MM.1S (cell line): ENCODE measurements around the gene ZP1.

Experiments
- DNase-seq: peaks from one replicate; pipeline ENCODE4 v3.0.0-alpha.2; 2015
- H2AFZ ChIP-seq: fragments of 300-600 bp; sonication (generic); 2 replicates; pipeline ENCODE4 v1.6.0; 2016; ENCODE audit warnings: antibody characterized with exemption, low read length
- H3F3A ChIP-seq: fragments of 300-600 bp; sonication (generic); 2 replicates; pipeline ENCODE4 v1.6.1; 2016; ENCODE audit warnings: mild to moderate bottlenecking, antibody characterized with exemption, low read length, moderate library complexity, mixed read lengths; ENCODE audit not compliant: insufficient read depth
- H3K27ac ChIP-seq: fragments of 300-600 bp; sonication (generic); 2 replicates; pipeline ENCODE4 v1.5.1; 2016; ENCODE audit warnings: mild to moderate bottlenecking, low read length
- H3K27me3 ChIP-seq: fragments of 300-600 bp; sonication (generic); replicated peaks from 2 replicates; pipeline ENCODE4 v1.6.0; 2016; ENCODE audit warnings: low read length; ENCODE audit not compliant: insufficient read depth
- H3K36me3 ChIP-seq: fragments of 300-600 bp; sonication (generic); replicated peaks from 2 replicates; pipeline ENCODE4 v1.6.1; 2016; ENCODE audit warnings: mild to moderate bottlenecking, low read length, mixed read lengths; ENCODE audit not compliant: insufficient read depth
- H3K4me1 ChIP-seq: fragments of 300-600 bp; sonication (generic); 2 replicates; pipeline ENCODE4 v1.6.1; 2016; ENCODE audit warnings: low read length, mixed read lengths
- H3K4me2 ChIP-seq: fragments of 300-600 bp; sonication (generic); 2 replicates; pipeline ENCODE4 v1.6.0; 2016; ENCODE audit warnings: low read depth, low read length
- H3K4me3 ChIP-seq: fragments of 300-600 bp; sonication (generic); 2 replicates; pipeline ENCODE4 v1.5.1; 2016; ENCODE audit warnings: low read length, mixed read lengths
- H3K79me2 ChIP-seq: fragments of 300-600 bp; sonication (generic); 2 replicates; pipeline ENCODE4 v1.6.1; 2016; ENCODE audit warnings: mixed run types, low read length, mixed read lengths
- H3K9ac ChIP-seq: fragments of 300-600 bp; sonication (generic); 2 replicates; pipeline ENCODE4 v1.6.1; 2016; ENCODE audit warnings: low read length, mixed read lengths
- H3K9me2 ChIP-seq: fragments of 300-600 bp; sonication (generic); replicated peaks from 2 replicates; pipeline ENCODE4 v1.6.1; 2016; ENCODE audit warnings: mild to moderate bottlenecking, low read length, mixed read lengths; ENCODE audit not compliant: insufficient read depth
- H3K9me3 ChIP-seq: fragments of 300-600 bp; sonication (generic); replicated peaks from 2 replicates; pipeline ENCODE4 v1.6.1; 2016; ENCODE audit warnings: mild to moderate bottlenecking, low read length, mixed read lengths; ENCODE audit not compliant: insufficient read depth
- H4K20me1 ChIP-seq: fragments of 300-600 bp; sonication (generic); 2 replicates; pipeline ENCODE4 v1.6.1; 2016; ENCODE audit warnings: mild to moderate bottlenecking, low read length, moderate library complexity, mixed read lengths; ENCODE audit not compliant: insufficient read depth
- CTCF ChIP-seq: fragments of 300-600 bp; sonication (generic); IDR thresholded peaks from 2 replicates; pipeline ENCODE4 v1.5.1; 2016; ENCODE audit warnings: antibody characterized with exemption, low read length, mixed read lengths
- EZH2 ChIP-seq: fragments of 300-600 bp; sonication (generic); optimal IDR thresholded peaks from 2 replicates; pipeline ENCODE3; 2017; ENCODE audit warnings: low read depth, mild to moderate bottlenecking, antibody characterized with exemption, low read length, mixed read lengths
- EZH2phosphoT487 ChIP-seq: fragments of 300-600 bp; sonication (generic); IDR thresholded peaks from 2 replicates; pipeline ENCODE4 v1.6.1; 2018; ENCODE audit warnings: antibody characterized with exemption, low read length

Gene ZP1

GRCh38 chr11:60915248-60915914 is 48.0 kb downstream of the ZP1 start:
- Histone ChIP-seq H3K4me3 (peak overlapping the region; percentile 84), H3K4me2 (peak overlapping the region; percentile 99), H3K9me3 (no peaks in the 10 kb centered on the region), H3F3A (peaks cover 28% of the 10 kb centered on the region), H3K27ac (peak overlapping the region; percentile 86), H4K20me1 (peaks cover 35% of the 10 kb centered on the region), H3K79me2 (peaks cover 64% of the 10 kb centered on the region), H3K4me1 (peaks cover 54% of the 10 kb centered on the region), H3K9me2 (no peaks in the 10 kb centered on the region), H2AFZ (peak overlapping the region; percentile 25), H3K27me3 (no peaks in the 10 kb centered on the region), H3K36me3 (peaks cover 8% of the 10 kb centered on the region), H3K9ac (peak overlapping the region; percentile 97)
- no peak for TF ChIP-seq EZH2
- TF ChIP-seq CTCF, result peak; percentile 64
- DNase-seq, result peak; percentile 87

GRCh38 chr11:60916669-60917206 is 49.4 kb downstream of the ZP1 start:
- peaks cover 11% of the 10 kb centered on the region for H3K36me3 ChIP-seq
- peaks cover 19% of the 10 kb centered on the region for H3F3A ChIP-seq
- H3K79me2 ChIP-seq, result peaks cover 69% of the 10 kb centered on the region
- H3K4me2 ChIP-seq, result 0 out of 2 replicates have a peak overlapping the region, but pooled peaks have one; percentile 99
- H2AFZ ChIP-seq, result no peak overlapping the region
- no peak overlapping the region for H3K27ac ChIP-seq
- no peak for DNase-seq
- peaks cover 41% of the 10 kb centered on the region for H4K20me1 ChIP-seq
- H3K9me2 ChIP-seq, result no peaks in the 10 kb centered on the region
- no peaks in the 10 kb centered on the region for H3K9me3 ChIP-seq
- H3K9ac ChIP-seq, result no peak overlapping the region
- H3K4me3 ChIP-seq, result no peak overlapping the region
- no peaks in the 10 kb centered on the region for H3K27me3 ChIP-seq
- peaks cover 41% of the 10 kb centered on the region for H3K4me1 ChIP-seq
- TF ChIP-seq EZH2 (no peak), CTCF (no peak), EZH2phosphoT487 (no peak)

GRCh38 chr11:60917267-60917666 is 49.9 kb downstream of the ZP1 start:
- TF ChIP-seq CTCF, result no peak
- TF ChIP-seq EZH2phosphoT487, result no peak
- TF ChIP-seq EZH2, result no peak
- Histone ChIP-seq H3K27ac (no peak overlapping the region), H3F3A (peaks cover 19% of the 10 kb centered on the region), H3K9me2 (no peaks in the 10 kb centered on the region), H3K36me3 (peaks cover 11% of the 10 kb centered on the region), H3K79me2 (peaks cover 69% of the 10 kb centered on the region), H3K4me1 (peaks cover 36% of the 10 kb centered on the region), H3K4me2 (no peak overlapping the region), H2AFZ (no peak overlapping the region), H3K4me3 (no peak overlapping the region), H4K20me1 (peaks cover 41% of the 10 kb centered on the region), H3K27me3 (no peaks in the 10 kb centered on the region), H3K9me3 (no peaks in the 10 kb centered on the region), H3K9ac (no peak overlapping the region)
- DNase-seq, result no peak
